GM12891 (cell line): ENCODE data around the gene SIN3B.

Source experiments
- PAX5 ChIP-seq: IDR thresholded peaks from 2 replicates; pipeline ENCODE4 v1.6.1; 2011; ENCODE audit warnings: low read length, moderate library complexity, mild to moderate bottlenecking; ENCODE audit not compliant: insufficient read depth, severe bottlenecking
- POLR2A ChIP-seq: IDR thresholded peaks from 2 replicates; pipeline ENCODE4 v1.6.1; 2011; ENCODE audit warnings: low read depth, low read length, control low read depth
- POLR2AphosphoS5 ChIP-seq: IDR thresholded peaks from 2 replicates; pipeline ENCODE4 v1.6.1; 2011; ENCODE audit warnings: low read depth, low read length, control low read depth
- SPI1 ChIP-seq: IDR thresholded peaks from 2 replicates; pipeline ENCODE4 v1.6.1; 2011; ENCODE audit warnings: low read depth, low read length, control low read depth

DNA sequence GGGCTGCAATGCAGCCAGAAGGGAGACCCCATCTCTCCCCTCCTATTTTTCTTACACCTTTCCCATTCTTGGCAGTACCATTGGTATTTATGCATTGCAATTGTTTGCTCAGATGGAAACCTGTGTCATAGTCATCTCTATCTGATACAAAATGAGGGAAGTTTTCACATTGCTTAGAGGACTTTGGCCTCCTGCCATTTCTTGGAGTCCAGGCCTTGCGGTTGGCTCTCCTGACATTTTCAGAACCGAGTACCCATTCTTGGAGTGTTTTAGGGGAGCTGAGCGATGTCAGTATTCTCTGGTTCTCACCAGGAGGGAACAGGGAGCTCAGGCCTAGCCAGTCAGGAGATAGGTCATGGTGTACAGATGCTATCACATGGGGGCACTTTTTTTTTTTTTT is 1.5 kb downstream of the SIN3B start:
- TF ChIP-seq POLR2A = no peak
- no peak for TF ChIP-seq SPI1
- TF ChIP-seq PAX5 = no peak
- no peak for TF ChIP-seq POLR2AphosphoS5
